IPS DF 4.7 (cell line): ENCODE measurements around the gene ATP2C2.
A peak's percentile ranks its signal among the peaks of the same experiment; 100 is the strongest.
"Not testable (repeated sequence)": the region's sequence is repeated elsewhere in the genome, so short reads cannot be mapped to it uniquely, and the experiment has no call there.

Experiments
- DNase-seq: peaks from one replicate; pipeline ENCODE4 v3.0.0-alpha.2; 2013; ENCODE audit warnings: low spot score; ENCODE audit errors: extremely low read depth

Gene ATP2C2

DNA sequence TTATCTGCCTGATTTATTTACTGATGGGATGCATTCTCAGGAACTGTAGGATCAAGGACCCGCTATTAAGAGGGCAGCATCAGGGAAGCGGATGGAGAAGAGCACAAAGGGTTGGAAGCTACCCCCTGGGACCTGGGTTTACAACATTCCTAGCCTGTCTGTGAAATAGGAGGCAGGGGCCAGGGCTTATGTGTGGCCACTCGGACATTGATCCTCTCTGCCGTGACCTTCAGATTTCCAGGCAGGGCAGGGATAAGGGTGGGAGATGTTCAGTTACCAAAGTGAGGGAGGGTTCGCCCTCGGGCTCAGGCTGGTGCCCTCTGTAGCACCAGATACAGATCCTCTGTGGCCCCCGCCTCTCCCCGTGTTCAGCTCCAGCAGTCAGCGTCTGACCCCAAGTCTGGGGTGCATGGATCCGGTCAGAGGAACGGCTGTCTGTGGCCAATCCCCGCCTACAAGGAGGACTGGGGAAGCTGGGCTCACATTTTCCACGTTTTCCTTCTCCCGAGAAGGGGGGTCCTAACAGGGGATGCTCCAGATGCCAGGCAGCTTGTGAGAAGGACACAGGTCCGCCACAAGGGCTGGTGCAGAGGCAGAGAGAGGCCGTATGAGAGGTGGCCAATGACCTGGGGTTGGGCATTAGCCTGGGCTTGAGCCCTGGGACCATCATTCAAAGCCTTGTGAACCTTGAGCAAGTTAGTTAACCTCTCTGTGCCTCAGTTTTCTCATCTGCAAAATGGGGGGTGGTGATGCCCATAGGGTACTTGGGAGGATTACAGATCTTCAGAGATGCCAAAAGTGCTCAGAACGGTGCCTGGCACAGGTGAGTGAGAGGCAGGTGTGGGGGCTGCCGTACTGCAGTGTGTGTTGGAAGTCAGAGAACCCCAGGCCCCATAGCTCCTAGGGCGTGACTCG is 48.3 kb downstream of the ATP2C2 start:
- DNase-seq = no peak

DNA sequence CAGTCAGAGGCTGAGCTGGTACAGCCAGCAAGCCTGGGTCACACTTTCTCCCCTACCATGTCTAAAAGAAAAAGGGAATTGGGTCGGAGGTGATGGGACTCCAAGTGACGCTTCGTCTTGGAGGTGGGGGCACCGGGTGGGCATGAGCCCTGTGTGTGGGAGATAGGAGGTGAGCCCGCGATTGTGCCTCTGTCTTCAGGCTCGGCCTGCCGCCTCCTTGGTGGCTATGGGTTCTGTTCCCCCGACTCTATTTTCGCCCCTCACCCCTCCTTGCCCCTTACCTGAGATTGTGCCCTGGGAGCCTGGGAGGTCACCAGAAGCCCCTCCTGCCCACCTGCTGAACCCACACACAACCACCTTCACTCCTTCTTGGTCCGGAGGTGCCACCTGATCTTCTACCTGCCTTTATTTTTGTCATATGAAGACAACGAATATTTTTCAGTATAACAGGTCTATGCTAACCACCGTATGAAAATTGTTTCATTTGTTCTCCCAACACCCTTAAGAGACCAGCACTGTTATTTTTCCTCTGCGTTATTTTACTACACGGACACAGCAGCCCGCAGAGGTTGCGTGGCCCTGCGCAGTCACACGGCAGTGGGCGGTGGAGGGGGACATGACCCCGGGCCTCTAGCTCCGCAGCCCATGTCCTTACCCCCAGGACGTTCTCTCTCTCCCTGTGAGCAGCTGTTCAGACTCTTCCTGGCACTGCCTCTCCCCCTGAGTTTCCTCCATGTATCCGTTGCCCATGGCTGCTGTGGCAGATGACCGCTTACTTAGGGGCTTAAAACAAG is 49.9 kb downstream of the ATP2C2 start:
- no peak for DNase-seq

GRCh38 chr16:84419730-84420129 is 51.4 kb downstream of the ATP2C2 start:
- no peak for DNase-seq

DNA sequence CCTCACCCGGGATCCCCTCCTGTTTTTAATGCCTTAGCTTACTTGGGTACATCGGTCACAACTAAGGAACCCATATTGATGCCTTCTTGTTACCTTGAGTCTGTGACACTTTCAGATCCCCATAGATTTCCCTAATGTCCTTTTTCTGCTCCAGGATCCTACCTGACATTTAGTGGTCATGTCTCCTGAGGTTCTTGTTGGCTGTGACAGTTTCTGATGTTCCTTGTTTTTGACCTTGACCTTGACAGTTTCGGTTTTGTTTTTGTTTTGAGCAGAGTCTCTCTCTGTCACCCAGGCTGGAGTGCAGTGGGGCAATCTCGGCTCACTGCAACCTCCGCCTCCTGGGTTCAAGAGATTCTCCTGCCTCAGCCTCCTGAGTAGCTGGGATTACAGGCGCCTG is 52.2 kb downstream of the ATP2C2 start:
- not testable (repeated sequence) for DNase-seq

- DNase-seq = no peak
Observed at GRCh38 chr16:84421081-84421937, 53.0 kb downstream of the ATP2C2 start.

DNA sequence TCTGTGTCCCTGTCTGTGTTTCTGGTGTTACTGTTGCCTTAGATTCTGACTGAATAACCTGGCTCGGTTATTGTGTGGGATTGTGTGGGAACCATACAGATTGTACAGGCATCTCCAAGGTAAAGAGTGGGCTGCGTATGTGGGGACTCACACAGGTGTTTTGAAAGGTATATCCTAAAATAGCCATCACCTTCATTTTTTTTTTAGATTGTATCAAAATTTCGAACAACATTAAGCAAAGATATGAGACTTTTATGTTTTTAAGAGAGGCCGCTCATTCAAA is 53.5 kb downstream of the ATP2C2 start:
- DNase-seq = no peak

- DNase-seq = peak; percentile 16
Observed at GRCh38 chr16:84423416-84423837, 55.1 kb downstream of the ATP2C2 start.

GRCh38 chr16:84425696-84426095 is 57.4 kb downstream of the ATP2C2 start:
- no peak for DNase-seq

- DNase-seq = no peak
Observed at GRCh38 chr16:84426804-84427203, 58.5 kb downstream of the ATP2C2 start.

DNA sequence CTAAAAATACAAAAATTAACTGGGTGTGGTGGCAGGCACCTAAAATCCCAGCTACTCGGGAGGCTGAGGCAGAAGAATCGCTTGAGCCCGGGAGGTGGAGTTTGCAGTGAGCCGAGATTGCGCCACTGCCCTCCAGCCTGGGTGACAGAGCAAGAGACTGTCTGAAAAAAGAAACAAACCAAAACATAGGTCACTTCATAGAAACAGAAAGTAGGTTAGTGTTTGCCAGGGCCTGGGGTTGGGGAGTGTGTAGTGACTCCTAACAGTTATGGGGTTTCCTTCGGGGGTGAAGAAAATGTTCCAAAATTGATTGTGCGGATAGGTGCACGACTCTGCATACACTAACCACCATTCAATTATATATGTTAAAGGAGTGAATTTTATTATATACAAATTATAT is 59.2 kb downstream of the ATP2C2 start:
- DNase-seq = no peak

DNA sequence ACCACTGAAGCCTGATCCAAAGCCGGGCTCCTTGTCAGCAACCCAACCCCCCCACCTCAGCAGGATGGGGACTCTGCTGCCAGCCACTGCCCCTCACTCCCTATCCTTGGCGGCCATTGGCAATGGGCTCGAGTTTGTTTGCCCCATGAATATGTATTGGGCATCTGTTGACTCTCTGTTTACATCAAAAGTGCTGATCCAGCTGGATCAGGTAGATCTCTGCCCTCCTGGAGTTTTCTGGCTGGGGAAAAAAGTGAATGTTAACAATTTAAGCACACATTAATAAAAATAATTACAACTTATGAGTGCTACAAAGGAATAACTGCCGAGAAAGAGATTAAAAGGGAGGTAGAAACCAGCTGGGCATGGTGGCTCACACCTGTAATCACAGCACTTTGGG is 62.5 kb downstream of the ATP2C2 start:
- DNase-seq = no peak

- no peak for DNase-seq
Observed at GRCh38 chr16:84434800-84435199, 66.5 kb downstream of the ATP2C2 start.

DNA sequence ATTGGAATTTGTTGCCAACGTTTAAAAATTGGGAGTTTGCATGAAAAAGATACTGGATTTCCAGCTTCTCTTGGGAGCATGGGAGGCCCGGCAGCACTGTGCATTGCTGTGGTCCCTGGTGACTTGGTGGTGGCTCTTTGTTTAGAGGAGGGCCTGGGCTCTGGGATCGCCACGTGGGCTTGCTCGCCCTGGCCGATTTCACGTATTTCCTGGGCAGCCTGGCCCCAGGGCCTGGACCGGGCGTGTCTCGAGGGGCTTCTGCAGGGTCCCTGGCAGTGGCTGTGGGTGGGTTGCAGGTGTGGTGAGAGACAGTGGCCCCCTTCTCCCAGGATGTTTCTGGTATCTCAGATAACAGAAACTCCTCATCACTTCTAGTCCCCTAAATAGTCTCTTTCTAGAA is 67.9 kb downstream of the ATP2C2 start:
- DNase-seq = no peak

DNA sequence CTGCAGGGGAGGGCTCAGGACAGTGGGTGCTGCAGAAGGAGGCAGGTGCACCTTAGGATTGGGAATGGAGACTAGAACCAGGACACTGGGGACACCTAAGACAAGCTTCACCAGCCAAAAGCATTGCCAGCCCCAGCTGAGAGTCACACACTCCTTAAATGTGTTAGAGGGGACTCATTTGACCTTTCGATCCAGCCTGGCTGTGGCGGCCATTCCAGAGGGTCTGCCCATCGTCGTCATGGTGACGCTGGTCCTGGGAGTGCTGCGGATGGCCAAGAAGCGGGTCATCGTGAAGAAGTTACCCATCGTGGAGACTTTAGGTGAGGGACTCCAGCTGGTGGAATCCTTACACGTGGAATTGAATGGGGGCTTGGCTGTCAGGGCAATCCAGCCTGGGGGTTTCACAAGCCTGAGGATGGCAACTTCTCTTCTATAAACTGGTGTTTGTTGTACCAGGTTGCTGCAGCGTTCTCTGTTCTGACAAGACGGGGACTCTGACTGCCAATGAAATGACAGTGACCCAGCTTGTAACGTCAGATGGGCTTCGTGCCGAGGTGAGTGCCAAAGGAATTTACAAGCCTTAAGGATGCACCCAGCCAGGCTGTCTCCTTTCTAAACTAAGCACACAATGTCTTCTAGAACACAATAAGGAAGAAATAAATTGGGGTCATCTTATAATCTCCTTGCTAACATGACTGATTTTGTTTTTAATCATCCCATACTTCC is 70.8 kb downstream of the ATP2C2 start:
- DNase-seq = no peak

GRCh38 chr16:84442416-84443145 is 74.2 kb downstream of the ATP2C2 start:
- DNase-seq = no peak

DNA sequence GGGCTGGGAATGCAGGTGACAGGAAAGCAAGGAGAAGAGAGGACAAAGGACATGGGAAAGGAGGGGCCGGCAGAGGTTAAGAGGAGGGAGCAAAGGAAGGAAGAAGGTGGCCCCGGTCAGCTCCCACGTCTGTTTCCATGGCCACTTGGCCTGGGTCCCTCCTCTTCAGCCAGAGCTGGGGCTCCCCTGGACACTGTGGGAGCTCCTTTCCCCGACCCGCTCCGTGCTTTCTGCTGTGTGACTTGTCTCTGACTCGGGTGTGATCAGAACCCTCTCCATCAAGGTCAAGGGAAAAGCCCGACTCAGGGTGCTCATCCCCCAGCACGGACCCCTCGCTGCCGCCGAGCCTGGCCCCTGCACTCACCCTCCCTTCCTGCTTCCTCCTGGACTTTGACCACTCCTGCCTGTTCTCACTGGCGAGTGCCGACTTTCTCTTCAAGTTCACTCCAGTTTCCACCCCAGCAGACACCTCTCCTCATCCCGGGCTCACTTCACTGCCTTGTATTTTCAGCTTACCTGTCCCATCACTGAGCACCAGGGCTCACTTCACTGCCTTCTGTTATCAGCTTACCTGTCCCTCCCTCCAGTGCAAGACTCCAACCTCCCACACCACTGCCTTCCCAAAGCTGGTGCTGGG is 74.9 kb downstream of the ATP2C2 start:
- no peak for DNase-seq

DNA sequence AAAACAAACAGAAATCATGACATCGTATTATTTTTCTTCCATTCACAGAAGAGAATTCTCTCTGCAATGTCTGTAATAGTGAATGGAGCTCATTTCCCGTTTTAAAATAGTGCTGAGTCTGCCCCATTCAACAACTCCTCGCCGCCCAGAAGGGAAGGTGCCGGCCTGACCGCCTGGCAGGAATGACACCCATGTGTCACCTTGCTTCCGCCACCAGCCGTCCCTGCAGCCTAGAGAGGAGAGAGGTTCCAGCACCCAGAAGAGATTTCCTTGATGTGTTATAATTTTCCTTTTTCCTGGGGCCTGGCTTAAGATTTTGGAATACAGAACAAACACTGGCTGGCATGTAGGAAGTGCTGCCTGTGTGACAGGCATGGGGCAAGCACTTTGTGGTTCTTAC is 76.1 kb downstream of the ATP2C2 start:
- DNase-seq = no peak

DNA sequence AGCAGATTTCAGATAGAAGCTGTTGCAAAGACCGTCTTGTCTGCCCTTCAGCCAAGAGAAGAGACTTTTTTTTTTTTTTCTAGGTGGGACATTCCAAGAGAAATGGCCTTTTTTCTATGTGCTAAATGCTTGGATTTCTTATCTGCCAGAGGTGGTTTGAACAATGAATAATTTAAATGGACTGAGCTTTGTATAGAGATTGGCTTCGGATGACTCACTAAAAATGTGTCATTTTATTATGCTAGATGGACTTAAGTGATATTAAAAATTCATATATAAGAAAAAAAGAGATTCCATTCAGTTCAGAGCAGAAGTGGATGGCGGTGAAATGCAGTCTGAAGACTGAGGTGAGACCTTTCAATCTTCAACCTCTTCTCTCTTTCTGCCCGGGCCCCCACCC is 77.7 kb downstream of the ATP2C2 start:
- no peak for DNase-seq

DNA sequence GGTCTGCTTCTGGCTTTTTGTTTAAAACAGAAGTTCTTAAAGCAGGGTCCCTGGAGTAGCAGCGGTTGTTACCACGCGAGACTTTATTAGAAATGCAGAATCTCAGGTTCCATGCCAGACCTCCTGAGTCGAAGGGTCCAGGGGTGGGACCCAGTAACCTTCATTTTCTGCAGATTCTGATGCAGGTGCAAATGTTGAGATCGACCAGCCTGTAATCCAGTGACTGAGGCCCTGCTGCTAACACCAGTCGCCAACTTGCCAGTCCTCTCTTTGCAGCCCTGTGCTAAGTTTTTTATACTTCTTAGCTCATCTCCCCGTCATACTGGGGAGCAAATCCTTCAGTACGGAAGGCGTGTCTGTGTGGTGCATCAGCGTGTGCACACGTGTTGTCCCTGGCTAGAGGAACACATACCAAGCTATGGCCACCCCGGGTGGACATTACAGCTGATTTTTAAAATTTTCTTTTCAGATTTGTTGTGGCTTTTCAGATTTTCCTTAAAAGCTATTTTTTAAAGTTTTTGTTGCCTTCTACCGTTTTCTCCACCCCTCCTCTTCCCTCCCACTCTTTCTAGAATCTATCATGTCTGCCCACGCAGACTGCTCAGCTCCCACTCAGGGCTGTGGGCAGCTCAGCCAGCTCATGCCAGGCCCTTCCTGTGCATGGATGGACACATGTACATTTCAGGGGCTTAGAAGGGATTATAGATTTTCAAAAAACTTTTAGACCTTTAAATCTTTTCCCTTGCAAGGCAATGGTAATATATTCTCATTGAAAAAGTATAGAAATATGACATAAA is 78.5 kb downstream of the ATP2C2 start:
- no peak for DNase-seq
